KOPT-K1 (cell line): Measurements from ENCODE around the gene GHDC.
"Not testable (repeated sequence)": the region's sequence is repeated elsewhere in the genome, so short reads cannot be mapped to it uniquely, and the experiment has no call there.

ENCODE experiments used
- H3K27ac ChIP-seq: fragments of 200-600 bp; sonication (generic); 2 replicates; pipeline ENCODE4 v1.5.1; 2016; ENCODE audit warnings: antibody characterized with exemption, mild to moderate bottlenecking, low read depth, low read length; ENCODE audit not compliant: poor library complexity, severe bottlenecking
- H3K36me3 ChIP-seq: fragments of 200-600 bp; sonication (generic); 2 replicates; pipeline ENCODE4 v1.5.1; 2017; ENCODE audit warnings: antibody characterized with exemption, mild to moderate bottlenecking, low read length, moderate library complexity; ENCODE audit not compliant: insufficient read depth
- H3K9me3 ChIP-seq: fragments of 200-600 bp; sonication (generic); 2 replicates; pipeline ENCODE4 v1.5.1; 2017; ENCODE audit warnings: antibody characterized with exemption, low read length, mild to moderate bottlenecking; ENCODE audit not compliant: insufficient read depth, poor library complexity, severe bottlenecking

Gene GHDC, protein sequence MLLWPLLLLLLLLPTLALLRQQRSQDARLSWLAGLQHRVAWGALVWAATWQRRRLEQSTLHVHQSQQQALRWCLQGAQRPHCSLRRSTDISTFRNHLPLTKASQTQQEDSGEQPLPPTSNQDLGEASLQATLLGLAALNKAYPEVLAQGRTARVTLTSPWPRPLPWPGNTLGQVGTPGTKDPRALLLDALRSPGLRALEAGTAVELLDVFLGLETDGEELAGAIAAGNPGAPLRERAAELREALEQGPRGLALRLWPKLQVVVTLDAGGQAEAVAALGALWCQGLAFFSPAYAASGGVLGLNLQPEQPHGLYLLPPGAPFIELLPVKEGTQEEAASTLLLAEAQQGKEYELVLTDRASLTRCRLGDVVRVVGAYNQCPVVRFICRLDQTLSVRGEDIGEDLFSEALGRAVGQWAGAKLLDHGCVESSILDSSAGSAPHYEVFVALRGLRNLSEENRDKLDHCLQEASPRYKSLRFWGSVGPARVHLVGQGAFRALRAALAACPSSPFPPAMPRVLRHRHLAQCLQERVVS

DNA sequence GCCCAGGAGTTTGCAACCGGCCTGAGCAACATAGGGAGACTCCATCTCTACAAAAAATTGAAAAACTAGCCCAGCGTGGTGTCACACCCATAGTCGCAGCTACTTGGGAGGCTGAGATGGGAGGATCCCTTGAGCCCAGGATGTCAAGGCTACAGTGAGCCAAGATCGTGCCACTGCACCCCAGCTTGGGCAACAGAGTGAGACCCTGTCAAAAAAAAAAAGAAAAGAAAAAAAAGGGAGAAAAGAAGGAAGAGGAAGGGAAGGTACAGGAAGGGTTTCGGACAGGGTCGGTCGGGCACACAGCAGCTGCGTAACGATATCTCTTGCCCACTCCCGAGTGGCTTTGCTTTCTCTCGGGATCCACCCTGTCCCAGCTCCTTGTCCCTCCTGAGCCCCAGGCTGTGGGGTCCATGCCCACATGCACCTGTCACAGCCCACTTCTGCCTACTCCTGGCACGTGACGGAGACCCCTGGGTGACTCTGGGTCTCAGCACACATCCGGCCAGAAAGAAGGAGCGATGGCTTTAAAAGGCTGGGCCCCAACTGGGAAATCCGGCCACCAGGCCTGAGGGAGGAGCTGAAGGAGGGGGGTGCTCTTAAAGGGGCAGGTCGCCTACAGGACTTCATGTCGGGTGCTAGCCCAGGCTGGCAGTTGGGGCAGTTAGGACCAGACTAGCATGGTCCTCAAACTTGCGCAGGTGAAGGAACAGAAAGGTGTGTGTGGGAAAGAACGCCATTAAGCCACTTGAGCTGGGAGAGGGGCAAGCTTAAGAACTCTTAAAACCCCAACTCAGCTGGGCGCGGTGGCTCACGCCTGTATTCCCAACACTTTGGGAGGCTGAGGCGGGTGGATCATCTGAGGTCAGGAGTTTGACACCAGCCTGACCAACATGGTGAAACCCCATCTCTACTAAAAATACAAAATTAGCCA, at the start of gene GHDC:
Gene GHDC, minus strand, starts transcription at position 526 of the 931 bp plus-strand sequence. CDS start 913 bp downstream, outside the sequence.
- H3K27ac ChIP-seq, result peak within 1 kb of the TSS; percentile 75
- no peaks in the 10 kb centered on the region for H3K9me3 ChIP-seq
- 0 out of 2 replicates have a peak, but pooled peaks cover 4% of the 10 kb centered on the region for H3K36me3 ChIP-seq

DNA sequence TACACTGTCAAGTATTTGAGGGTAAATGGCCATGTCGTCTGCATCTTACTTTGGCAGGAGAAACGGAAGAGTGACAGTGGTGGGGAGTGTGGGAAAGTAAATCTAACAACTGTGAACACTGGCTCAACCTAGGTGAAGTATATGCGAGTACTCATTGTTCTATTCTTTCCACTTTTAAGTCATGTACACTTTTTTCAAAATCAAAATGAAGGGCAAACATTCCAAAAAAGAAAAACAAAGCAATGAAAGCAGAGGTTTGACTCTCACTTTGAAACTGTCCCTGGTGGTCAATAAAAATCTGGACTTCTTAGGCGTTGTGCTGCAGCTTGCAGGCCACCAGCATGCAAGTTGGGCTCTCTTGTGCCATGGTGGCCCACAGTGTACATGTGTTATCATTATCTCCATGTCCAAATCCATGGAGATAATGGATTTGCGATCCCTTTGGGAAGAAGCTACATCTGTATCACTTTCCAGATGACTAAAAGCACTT, 49.2 kb upstream of the GHDC start:
- Histone ChIP-seq H3K27ac (no peak overlapping the region), H3K9me3 (no peaks in the 10 kb centered on the region), H3K36me3 (no peaks in the 10 kb centered on the region)

DNA sequence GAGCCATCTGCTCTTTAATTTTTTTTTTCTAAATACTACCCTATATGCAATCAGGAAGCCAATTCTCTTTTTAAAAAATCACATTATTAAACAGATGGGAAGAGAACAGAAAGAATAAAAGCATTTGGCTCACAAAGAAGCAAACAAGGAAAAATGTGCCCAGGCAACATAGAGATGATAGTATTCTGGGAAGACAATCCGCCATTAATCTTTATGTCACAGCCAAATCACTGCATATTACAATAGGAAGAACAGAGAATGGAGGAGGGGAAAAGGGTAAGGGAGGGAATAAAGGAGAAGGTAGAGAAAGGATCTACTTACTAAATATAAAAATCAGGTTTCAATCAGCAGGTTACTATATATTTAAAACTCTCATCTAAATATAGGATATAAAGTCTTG, 47.6 kb upstream of the GHDC start:
- no peak overlapping the region for H3K27ac ChIP-seq
- H3K9me3 ChIP-seq, result no peaks in the 10 kb centered on the region
- no peaks in the 10 kb centered on the region for H3K36me3 ChIP-seq

DNA sequence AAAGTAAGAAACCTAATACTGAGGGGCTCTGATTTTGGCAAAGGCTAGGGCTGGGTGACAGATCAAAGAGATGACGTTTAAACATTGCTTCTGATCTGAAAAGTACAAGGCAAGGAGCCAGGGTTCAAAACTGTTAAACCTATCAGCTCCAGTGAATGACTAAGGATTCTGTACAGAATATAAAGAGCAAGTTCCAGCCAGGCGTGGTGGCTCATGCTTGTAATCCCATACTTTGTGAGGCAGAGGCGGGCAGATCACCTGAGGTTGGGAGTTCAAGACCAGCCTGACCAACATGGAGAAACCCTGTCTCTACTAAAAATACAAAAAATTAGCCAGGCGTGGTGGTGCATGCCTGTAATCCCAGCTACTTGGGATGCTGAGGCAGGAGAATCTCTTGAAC, 46.6 kb upstream of the GHDC start:
- not testable (repeated sequence) for H3K9me3 ChIP-seq, H3K36me3 ChIP-seq

DNA sequence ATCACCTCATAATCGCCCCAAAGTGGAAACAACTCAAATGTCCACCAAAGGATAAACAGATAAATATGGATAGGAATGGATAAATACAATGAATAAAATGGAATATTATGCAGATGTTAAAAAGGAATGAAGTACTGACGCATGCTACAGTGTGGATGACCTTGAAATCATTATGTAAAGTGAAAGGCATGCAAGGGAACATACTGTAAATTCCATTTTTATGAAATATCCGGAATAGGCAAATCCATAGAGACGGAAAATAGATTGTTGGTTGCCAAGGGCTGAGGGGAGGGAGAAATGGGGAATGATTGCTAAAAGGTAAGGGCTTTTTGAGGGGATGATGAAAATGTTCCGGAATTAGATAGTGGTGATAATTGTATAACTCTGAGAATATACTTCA, 45.9 kb upstream of the GHDC start:
- Histone ChIP-seq H3K27ac (no peak overlapping the region), H3K36me3 (no peaks in the 10 kb centered on the region), H3K9me3 (no peaks in the 10 kb centered on the region)

More for the DNA sequence above, 46.6 kb upstream of the GHDC start:
- not testable (repeated sequence) for H3K27ac ChIP-seq

DNA sequence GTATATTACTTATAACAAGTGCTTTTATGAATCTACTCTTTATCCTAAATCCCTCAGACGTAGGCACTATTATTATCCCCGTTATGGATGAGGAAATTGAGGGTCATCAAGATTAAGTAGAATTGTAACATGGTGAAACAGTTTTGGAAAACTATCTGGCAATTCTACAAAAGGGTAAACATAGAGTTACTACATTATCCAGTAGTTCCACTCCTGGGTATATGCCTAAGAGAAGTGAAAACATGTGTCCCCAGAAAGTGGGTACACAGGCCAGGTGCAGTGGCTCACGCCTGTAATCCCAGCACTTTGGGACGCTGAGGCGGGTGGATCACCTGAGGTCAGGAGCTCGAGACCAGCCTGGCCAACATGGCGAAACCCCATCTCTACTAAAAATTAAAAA, 45.3 kb upstream of the GHDC start:
- not testable (repeated sequence) for H3K27ac ChIP-seq, H3K36me3 ChIP-seq, H3K9me3 ChIP-seq

DNA sequence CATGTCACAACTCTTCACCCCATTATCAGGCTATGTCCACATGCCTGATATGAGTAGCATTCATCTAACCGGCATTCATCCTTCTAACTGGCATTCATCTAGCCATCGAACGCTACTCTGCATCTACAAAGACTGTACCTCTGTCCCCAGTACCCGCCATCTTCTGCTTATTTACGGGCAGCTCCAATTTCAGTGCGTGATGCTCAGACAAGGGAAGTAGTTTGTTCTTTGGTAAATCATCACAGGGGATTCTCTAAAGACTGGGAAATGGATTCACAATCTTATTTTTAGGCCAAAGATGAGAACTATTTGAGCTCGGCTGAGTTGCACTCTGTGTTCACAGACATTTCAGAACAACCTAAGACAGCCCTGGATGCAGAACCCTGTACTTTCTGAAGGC, 42.5 kb upstream of the GHDC start:
- no peaks in the 10 kb centered on the region for H3K9me3 ChIP-seq
- H3K36me3 ChIP-seq, result no peaks in the 10 kb centered on the region; the same call in 1 of the 2 replicates
- H3K27ac ChIP-seq, result no peak overlapping the region

DNA sequence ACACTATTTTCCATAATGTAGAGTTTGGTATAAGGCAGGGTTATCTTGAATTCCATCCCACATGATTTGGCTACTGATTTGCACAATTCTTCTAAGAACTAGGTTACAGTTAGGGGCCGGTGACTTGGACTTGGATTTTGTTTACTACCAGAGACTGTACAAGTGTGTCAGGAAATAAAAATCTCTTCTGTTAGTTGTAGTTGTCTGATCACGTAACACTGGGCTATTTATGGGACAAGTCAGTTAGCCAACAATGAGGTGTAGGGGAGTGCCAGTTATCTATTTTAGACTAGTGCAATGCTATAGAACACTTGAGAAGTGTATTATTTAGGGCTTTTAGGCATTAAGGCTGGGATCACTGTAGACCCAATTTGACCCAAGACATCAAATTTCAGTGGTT, 39.7 kb upstream of the GHDC start:
- no peaks in the 10 kb centered on the region for H3K9me3 ChIP-seq
- H3K36me3 ChIP-seq, result peaks cover 21% of the 10 kb centered on the region
- no peak overlapping the region for H3K27ac ChIP-seq

DNA sequence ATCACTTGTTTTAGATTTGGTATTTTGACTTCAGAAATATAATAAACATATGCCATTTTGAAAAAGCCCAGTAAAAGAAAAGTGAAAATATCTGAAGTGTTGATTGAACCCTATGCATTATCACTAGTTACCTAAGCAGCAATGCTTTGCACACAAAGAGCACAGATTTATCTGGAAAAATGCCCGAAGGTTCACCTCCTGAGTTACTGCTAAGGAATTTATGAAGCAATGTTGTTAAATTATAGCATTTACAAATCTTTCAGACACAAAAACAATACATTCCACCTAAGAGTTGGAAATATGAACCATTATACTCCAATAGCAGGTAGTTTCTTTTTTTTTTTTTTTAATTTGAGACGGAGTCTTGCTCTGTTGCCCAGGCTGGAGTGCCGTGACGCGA, 38.9 kb upstream of the GHDC start:
- peaks cover 29% of the 10 kb centered on the region for H3K36me3 ChIP-seq
- no peaks in the 10 kb centered on the region for H3K9me3 ChIP-seq
- no peak overlapping the region for H3K27ac ChIP-seq

DNA sequence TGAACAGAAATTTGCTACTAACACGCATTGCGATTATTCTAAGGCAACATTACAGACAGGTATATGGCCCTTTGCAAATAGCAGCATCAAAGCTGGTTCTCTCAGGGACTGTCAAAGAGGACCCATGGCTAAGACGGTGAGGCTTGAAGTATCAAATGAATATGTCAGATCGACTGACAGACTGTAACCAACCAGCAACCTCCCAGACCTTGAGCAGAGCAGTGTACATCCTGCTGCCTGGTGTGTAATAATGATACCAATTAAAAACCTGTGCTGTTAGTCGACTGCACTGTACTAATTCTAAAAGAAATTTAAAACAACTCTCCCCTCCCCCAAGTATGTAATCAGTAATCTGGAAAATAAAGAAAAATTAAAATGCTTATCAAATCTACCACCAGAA, 35.9 kb upstream of the GHDC start:
- H3K27ac ChIP-seq, result no peak overlapping the region
- peaks cover 53% of the 10 kb centered on the region for H3K36me3 ChIP-seq
- no peaks in the 10 kb centered on the region for H3K9me3 ChIP-seq

DNA sequence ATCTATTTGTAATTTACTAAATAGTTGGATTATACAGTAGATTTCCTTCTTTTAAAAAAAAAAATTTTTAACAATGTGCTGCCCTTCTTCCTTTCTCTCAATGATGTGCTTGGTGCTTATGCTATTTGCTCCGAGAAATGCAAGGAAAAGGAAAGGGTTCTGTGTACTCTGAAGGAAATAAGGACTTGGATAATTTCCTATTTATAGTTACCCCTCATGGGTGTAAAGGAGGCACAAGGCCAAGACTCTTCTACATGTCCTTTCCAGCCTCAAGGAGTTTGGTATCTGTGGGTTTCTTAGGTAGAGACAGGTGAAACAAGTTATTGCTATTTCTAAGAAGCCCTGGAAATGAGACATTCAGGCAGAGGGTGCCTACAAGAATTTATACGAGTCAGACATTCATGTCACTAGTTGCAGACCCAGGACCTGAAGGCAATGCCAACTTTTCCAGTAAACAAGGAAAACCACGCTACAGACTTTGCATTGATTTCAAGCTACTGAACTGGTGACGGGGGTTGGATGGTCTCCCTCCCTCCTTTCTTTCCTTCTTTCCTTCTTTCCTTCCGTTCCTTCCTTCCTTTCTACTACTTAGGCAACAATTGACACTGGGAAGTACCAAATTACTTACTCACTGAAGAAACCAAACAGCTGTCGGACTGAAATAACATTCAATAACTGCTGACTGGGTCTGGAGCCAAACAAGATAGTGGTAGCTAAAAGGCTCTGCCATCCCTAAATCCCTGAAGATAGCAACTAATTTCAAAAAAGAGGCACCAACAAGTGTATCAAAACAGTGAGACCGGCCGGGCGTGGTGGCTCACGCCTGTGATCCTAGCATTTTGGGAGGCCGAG, 33.8 kb upstream of the GHDC start:
- Histone ChIP-seq H3K27ac (no peak overlapping the region), H3K9me3 (no peaks in the 10 kb centered on the region), H3K36me3 (peaks cover 74% of the 10 kb centered on the region)

DNA sequence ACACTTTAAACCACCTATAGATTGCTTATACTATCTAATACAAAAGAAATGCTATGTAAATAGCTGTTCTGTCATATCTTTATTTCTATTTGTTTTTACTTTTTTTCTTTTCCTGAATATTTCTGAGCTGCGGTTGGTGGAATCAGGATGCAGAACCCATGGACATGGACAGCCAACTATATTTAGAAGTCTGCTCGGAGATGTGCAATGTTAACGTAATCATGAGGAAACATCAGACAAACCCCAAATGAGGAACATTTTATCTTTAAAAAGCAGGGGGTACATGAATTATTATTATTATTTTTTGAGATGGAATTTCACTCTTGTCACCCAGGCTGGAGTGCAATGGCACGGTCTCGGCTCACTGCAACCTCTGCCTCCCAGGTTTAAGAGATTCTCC, 31.4 kb upstream of the GHDC start:
- Histone ChIP-seq H3K9me3 (no peaks in the 10 kb centered on the region), H3K36me3 (peaks cover 90% of the 10 kb centered on the region), H3K27ac (no peak overlapping the region)

DNA sequence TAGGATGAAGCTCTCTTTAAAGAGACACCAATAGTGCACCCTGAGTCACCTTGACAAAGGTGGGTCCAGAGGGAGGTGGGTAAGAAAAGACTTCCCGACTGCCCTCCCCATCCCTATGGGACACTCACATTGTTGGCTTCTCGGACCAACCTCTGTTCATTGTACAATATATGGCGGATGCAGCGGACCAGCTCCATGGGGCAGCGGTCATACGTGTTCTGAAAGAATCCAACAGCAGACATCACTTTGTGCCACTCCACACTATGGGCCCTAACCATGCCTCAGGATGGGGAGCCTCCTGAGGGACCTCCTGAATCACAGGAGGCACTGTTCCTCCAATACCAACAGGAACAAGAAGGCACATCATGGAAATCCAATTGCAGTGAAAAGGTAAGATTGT, 30.4 kb upstream of the GHDC start:
- H3K9me3 ChIP-seq, result no peaks in the 10 kb centered on the region
- peaks cover 87% of the 10 kb centered on the region for H3K36me3 ChIP-seq
- no peak overlapping the region for H3K27ac ChIP-seq

DNA sequence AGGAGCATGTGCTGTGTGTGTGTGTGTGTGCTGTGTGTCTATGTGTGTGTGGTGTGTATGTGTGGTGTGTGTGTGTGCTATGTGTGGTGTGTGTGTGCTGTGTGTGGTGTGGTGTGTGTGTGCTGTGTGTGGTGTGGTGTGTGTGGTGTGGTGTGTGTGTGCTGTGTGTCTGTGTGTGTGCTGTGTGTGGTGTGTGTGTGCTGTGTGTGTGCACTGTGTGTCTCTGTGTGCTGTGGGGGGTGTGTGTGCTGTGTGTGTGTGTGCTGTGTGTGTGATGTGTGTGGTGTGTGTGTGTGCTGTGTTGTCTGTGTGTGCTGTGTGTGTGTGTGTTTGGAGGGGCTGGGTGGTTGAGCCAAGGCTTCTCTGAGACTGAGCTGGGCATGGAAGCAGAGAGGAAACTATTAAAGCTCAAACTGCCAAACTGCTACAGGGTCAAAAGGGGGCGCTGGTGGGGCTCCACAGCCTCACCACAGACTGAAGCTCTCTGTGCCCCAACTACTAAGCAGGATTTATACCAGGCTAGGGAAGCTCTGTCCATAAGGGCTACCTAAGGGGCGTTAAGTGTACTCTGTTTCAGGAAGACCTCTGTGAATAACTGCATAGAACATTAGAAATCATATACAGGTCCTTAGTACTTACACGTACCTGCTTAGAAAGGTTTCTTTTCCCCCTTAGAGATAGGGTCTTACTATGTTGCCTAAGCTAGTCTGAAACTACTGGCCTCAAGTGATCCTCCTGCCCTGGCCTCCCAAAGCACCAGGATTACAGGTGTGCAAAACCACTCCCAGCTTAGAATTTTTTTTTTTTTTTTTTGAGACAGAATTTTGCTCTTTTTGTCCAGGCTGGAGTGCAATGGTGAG, 27.8 kb upstream of the GHDC start:
- no peaks in the 10 kb centered on the region for H3K9me3 ChIP-seq

More for the DNA sequence above, 27.8 kb upstream of the GHDC start:
- peaks cover 76% of the 10 kb centered on the region for H3K36me3 ChIP-seq
- H3K27ac ChIP-seq, result peak overlapping the region; percentile 24
